Measurements from ENCODE around the gene MAPK10.

- no peak for TF ChIP-seq CTCF (conservative IDR thresholded peaks at IDR 0.05)
- no peak for TF ChIP-seq ZFX (IDR thresholded peaks at IDR 0.05)
Measured at GRCh38 chr4:86261636-86262035, 98.2 kb downstream of the MAPK10 start.

Measured in C4-2B (cell line).